Renal cortical epithelial cell (primary cell): ENCODE results near the gene FRMD6. TPM values are rescaled to one million over a fixed set of nuclear protein-coding genes. Genes with fewer than 3 reads are reported as not detected.

Experiments
- DNase-seq: peaks from one replicate; pipeline ENCODE4 v3.0.0-alpha.2; 2011; ENCODE audit warnings: low read depth
- total RNA-seq: library from RNA; depleted of rRNA; stranded (reverse); fragments of >200 nt; gene quantifications from 2 replicates; pipeline ENCODE4 v1.2.3, GENCODE V29; 2014

Gene FRMD6
- total RNA-seq, 1 donor from 2014 or later, result 88.8 TPM

DNA sequence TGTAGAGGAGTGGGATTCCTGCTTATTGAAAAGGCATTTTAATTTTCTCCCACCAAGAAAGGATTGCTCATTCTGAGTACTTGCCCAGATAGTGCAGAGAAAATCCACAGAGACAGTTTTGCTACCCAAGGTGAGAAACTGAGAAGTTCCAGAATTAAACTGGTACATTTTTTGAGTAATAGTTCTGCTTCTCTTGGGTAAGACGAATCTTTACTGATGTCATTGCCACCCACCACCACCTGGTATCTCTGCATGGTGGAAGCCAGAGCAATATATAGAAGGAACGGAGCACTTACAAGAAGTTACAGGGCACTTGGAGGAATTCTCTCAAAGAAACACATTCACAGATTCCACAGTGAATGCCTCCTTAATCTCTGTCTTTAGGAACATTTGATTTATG, 20.7 kb upstream of the FRMD6 start:
- no peak for DNase-seq

DNA sequence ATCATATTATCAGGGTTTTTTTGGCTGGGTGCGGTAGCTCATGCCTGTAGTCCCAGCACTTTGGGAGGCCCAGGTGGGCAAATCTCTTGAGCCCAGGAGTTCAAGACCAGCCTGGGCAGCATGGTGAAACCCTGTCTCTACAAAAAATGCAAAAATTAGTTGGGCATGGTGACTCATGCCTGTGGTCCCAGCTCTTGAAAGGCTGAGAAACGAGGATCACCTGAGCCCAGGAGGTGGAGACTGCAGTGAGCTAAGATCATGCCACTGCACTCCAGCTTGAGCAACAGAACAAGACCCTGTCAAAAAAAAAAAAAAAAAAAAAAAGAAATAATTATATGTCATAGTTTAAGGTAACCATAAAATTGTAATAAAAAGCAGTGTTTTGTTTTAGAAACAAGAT, 18.4 kb upstream of the FRMD6 start:
- DNase-seq, result peak; percentile 66

GRCh38 chr14:51636109-51636508, 15.6 kb upstream of the FRMD6 start:
- no peak for DNase-seq

DNA sequence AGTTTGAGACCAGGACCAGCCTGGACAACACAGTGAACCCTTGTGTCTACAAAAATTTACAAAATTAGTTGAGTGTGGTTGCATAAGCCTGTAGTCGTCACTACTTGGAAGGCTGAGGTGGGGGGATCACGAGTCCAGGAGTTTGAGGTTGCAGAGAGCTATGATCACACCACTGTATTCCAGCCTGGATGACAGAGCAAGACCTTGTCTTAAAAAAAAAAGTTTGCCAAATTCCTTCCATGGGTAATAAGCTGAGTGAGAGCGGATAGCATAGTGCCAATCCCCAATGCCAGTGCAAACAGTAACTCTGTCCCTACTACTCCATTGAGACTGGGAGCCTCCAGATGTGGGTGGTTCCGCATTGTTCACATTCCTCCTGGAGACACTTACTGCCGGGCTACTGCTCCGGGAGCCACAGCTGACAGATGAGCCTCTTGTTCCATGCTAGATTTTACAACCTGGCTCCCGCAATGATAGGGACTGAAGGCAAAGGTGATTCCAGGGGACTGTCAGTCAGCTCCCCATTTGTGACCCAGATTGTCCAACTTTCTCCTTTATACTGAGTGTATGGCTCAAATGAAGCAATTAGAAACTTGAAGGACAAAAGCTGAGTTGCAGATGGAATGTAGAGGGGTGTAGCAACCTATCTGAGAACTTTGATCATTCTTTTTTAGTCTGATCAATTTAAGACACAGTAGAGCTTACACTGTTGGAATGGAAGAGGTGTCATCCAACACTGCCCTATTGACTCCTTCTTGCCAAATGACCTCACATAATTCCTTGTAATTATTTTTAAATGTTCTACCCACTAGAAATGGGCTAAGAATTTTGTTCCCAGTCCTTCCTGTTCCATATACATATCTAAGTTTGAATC, 13.4 kb upstream of the FRMD6 start:
- DNase-seq, result peak; percentile 71

GRCh38 chr14:51639668-51640316, 11.9 kb upstream of the FRMD6 start:
- no peak for DNase-seq

DNA sequence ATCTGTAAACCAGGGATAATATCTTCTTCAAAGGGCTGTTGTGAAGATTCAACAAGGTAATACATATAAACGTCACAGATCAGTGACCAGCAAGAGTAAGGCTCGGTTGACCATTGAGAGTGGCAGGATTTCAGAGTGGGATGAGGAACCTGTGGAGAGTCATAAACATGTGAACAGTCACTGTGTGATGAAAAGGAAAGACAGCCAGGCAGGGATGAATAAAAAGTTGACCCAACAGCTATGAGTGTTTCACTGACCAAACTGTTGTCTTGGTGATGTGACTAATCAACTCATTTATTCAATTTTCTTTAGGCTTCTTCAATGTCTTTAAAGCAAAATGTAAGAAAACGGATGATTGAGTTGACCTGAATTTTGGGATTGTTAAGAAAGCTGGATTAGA, 8.6 kb upstream of the FRMD6 start:
- peak; percentile 83 for DNase-seq

GRCh38 chr14:51644217-51644933, 7.3 kb upstream of the FRMD6 start:
- DNase-seq, result no peak

DNA sequence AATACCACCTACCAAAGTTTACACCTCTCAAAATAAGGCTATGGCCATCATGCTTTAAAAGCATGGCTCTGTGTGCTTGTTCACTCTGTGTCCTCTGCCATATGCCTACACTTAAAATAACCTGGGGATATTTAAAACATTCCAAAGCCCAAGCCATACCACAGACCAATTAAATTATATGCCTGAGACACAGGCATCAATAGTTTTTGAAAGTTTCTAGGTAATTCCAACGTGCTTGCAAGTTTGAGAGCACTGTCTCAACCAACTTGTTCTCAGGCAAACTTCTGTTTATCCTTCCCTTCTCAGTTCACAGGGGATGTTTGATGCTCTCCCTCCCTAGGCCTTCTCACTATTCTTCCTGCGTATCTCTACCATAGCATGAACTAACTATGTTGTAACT, 3.4 kb upstream of the FRMD6 start:
- DNase-seq, result no peak

- DNase-seq, result no peak
Observed at GRCh38 chr14:51650716-51651387, 858 bp upstream of the FRMD6 start.

GRCh38 chr14:51652168-51653078, 713 bp downstream of the FRMD6 start:
- DNase-seq, result no peak

- DNase-seq, result peak; percentile 81
Observed at GRCh38 chr14:51653079-51653774, 1.5 kb downstream of the FRMD6 start.

GRCh38 chr14:51653775-51654532, 2.2 kb downstream of the FRMD6 start:
- DNase-seq, result no peak

GRCh38 chr14:51654533-51654845, 2.8 kb downstream of the FRMD6 start:
- DNase-seq, result no peak

DNA sequence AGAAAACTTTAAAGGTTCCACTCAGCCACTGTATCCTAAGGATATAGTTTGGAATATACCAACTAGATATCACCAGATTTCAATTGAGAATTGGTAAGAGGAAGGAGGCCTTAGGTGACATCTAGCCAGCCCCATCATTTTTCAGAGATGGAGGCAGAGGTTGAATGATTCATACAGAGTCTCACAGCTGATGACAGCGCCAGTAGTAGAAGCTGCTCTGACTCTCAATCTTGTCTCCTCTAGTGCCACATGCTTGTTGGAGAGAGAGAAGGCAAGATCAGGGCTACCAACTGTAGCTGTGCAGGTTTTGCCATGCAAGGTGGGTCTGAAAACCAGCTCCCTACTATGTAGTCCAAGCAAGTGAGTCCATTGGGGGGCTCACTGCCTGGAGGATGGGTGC, 6.1 kb downstream of the FRMD6 start:
- DNase-seq, result no peak

GRCh38 chr14:51658441-51659173, 6.9 kb downstream of the FRMD6 start:
- no peak for DNase-seq

DNA sequence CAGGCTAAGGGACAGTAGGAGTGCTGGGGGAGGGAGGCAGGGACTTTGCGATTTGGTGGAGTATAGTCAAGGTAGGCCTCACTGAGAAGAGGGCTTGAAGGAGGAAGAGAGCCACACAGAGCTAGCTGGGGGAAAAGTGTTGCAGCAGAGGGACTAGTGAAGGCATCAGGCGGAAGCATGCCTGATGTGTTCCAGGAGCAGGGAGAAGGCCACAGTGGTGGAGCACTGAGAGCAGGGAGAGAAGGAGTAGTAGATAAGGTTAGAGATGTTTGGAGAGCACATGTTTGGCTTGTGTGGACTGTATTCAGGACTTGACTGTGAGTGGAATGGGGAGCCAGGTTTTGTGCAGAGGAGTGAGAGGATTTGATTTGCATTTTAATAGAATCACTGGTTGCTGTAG, 9.0 kb downstream of the FRMD6 start:
- no peak for DNase-seq

GRCh38 chr14:51661504-51661903, 9.8 kb downstream of the FRMD6 start:
- DNase-seq, result no peak

DNA sequence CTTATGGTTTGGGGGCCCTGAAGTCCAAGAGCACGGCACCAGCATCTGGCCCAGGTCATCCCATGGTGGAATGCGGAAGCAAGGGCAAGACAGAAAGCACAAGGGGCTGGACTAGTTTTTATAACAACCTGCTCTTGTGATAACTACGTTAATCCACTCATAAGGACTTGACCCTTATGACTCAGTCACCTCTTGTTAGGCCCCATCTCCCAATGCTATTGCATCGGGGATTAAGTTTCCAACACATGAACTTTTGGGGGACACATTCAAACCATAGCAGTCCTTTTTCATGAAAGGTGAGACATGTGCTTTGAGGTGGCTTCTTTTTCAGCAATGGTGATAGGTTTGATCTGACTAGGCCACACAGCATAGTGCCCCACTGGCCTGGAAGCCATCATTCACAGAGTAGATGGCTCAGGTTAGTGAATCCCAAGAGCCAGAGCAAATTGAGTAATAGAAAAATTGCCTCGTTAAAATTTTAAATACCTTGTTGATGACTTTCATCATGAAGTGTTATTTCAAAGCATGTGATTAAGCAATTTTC, 12.1 kb downstream of the FRMD6 start:
- DNase-seq, result no peak

GRCh38 chr14:51666070-51666469, 14.4 kb downstream of the FRMD6 start:
- DNase-seq, result no peak
